ENCODE data around the gene POFUT2.

POFUT2 gene

DNA sequence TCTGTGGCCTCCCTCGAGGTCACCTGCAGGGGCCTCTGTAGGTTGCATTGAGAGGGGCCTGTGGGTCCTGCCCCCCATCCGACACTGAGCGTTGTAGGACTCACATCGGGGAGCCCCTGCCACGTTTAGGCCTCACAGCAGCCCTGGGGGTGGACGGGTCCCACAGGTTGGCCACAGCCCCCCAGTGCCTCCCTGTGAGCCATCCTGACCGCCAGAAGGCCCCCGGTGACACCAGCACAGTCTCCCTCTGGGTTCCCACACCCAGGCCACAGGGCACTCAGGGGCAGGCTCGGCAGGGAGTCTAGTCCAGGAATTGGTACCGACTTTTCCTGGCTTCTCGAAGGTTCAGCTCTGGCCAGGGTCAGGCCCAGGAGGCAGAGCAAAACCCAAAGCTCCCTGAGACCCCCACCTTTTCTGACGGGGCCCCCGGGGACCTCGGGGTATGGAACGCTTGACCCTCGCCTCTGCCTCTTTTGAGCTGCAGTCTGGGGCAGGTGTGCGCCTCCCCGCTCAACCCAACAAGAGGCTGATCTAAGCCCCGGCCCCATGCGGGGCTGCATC, 13.9 kb upstream of the POFUT2 start:
- no peak for FAIRE-seq
- no peak for DNase-seq (ENCODE audit: insufficient read length)
- TF ChIP-seq POLR2A (IDR thresholded peaks at IDR 0.05; ENCODE audit: low read depth, low read length): no peak
- TF ChIP-seq POLR2AphosphoS5 (IDR thresholded peaks at IDR 0.05; ENCODE audit: low read depth, low read length): no peak
- TF ChIP-seq TAF1 (IDR thresholded peaks at IDR 0.05; ENCODE audit: borderline replicate concordance, low read depth, low read length): no peak

DNA sequence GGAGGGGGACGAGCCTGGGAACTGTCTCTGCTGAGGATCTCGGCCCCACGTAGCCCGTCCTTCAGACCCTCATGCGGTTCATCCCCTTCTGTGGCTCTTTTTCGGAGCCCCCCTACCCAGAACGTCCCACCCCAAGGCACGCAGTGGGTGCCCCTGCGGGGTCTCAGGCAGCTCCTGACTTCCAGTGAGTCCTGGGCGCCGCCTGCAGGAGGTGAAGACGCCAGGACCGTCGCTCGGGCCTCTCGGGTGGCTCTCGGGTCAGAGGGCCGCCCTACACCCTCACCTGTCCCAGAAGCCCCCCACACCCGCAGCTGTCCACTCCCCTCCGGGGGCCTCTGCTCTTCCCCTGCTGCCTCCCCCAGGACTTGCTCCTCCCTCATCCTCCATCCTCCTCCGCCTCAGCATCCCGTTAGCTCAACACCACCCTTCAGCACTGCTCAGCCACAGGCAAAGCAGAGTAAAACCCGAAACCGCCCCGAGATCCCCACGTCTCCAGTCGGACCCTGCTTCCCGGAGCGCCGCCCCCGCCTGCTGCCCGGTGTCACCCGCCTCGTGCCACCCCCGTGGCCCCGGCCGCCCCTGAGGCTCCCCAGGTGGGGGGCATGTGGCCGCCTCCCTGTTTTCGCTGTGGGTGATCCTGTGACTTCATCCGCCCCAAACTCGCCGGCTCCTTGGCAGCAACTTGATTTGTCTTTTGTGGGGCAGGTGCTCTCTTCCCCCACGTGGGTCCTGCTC, 13.3 kb upstream of the POFUT2 start:
- no peak for FAIRE-seq
- DNase-seq (ENCODE audit: insufficient read length): no peak
- TF ChIP-seq POLR2AphosphoS5 (IDR thresholded peaks at IDR 0.05; ENCODE audit: low read depth, low read length) (no peak), TAF1 (IDR thresholded peaks at IDR 0.05; ENCODE audit: borderline replicate concordance, low read depth, low read length) (no peak), POLR2A (IDR thresholded peaks at IDR 0.05; ENCODE audit: low read depth, low read length) (no peak)

GRCh38 chr21:45299864-45300785, 12.4 kb upstream of the POFUT2 start:
- TF ChIP-seq POLR2AphosphoS5 (IDR thresholded peaks at IDR 0.05; ENCODE audit: low read depth, low read length): no peak
- TF ChIP-seq TAF1 (IDR thresholded peaks at IDR 0.05; ENCODE audit: borderline replicate concordance, low read depth, low read length): no peak
- no peak for TF ChIP-seq POLR2A (IDR thresholded peaks at IDR 0.05; ENCODE audit: low read depth, low read length)
- DNase-seq (ENCODE audit: insufficient read length) (no peak), FAIRE-seq (no peak)

DNA sequence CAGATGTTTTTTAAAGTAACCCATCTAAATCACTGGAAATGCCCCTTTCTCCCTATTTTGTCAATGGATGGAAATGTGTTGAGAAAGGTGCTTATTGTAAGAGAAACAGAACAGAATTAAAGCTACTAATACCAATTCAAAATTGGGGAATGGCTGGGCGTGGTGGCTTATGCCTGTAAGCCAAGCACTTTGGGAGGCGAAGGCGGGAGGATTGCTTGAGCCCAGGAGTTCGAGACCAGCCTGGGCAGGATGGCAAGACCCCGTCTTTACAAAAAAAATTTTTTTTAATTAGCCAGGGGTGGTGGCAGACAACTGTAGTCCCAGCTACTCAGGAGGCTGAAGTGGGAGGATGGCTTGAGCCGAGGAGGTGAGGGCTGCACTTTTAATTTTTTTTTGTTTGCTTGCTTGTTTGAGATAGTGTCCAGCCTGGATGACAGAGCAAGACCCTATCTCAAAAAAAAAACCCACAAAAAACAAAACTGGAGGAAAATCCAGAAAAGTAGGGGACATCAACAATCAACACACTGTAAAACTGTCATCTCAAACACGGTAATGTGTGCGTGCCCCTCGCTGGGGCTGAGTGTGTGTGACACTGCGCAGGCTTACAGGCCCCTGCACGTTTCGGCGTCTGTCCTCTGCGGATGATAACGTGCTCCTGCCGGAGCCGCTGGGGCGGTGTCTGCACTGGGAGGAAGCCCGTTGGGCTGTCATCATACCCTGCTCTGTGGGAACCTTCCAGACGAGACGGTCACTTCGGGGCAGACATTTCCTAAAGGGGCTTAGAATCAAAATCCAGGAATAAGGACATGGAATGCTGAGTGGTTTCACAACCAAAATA, 11.6 kb upstream of the POFUT2 start:
- TF ChIP-seq TAF1 (IDR thresholded peaks at IDR 0.05; ENCODE audit: borderline replicate concordance, low read depth, low read length) (no peak), POLR2AphosphoS5 (IDR thresholded peaks at IDR 0.05; ENCODE audit: low read depth, low read length) (no peak), POLR2A (IDR thresholded peaks at IDR 0.05; ENCODE audit: low read depth, low read length) (no peak)
- no peak for FAIRE-seq

GRCh38 chr21:45297869-45298268, 10.2 kb upstream of the POFUT2 start:
- no peak for DNase-seq (ENCODE audit: insufficient read length)
- FAIRE-seq: no peak
- TF ChIP-seq TAF1 (IDR thresholded peaks at IDR 0.05; ENCODE audit: borderline replicate concordance, low read depth, low read length) (no peak), POLR2AphosphoS5 (IDR thresholded peaks at IDR 0.05; ENCODE audit: low read depth, low read length) (no peak), POLR2A (IDR thresholded peaks at IDR 0.05; ENCODE audit: low read depth, low read length) (no peak)

More for the DNA sequence above, 11.6 kb upstream of the POFUT2 start:
- DNase-seq (ENCODE audit: insufficient read length): no peak

- FAIRE-seq (no peak), DNase-seq (ENCODE audit: insufficient read length) (no peak)
- no peak for TF ChIP-seq POLR2AphosphoS5 (IDR thresholded peaks at IDR 0.05; ENCODE audit: low read depth, low read length)
- no peak for TF ChIP-seq POLR2A (IDR thresholded peaks at IDR 0.05; ENCODE audit: low read depth, low read length)
- TF ChIP-seq TAF1 (IDR thresholded peaks at IDR 0.05; ENCODE audit: borderline replicate concordance, low read depth, low read length): no peak
Measured at GRCh38 chr21:45297329-45297728, 9.6 kb upstream of the POFUT2 start.

GRCh38 chr21:45296638-45297037, 8.9 kb upstream of the POFUT2 start:
- TF ChIP-seq POLR2A (IDR thresholded peaks at IDR 0.05; ENCODE audit: low read depth, low read length) (no peak), POLR2AphosphoS5 (IDR thresholded peaks at IDR 0.05; ENCODE audit: low read depth, low read length) (no peak)
- DNase-seq (ENCODE audit: insufficient read length): no peak
- FAIRE-seq: no peak

DNA sequence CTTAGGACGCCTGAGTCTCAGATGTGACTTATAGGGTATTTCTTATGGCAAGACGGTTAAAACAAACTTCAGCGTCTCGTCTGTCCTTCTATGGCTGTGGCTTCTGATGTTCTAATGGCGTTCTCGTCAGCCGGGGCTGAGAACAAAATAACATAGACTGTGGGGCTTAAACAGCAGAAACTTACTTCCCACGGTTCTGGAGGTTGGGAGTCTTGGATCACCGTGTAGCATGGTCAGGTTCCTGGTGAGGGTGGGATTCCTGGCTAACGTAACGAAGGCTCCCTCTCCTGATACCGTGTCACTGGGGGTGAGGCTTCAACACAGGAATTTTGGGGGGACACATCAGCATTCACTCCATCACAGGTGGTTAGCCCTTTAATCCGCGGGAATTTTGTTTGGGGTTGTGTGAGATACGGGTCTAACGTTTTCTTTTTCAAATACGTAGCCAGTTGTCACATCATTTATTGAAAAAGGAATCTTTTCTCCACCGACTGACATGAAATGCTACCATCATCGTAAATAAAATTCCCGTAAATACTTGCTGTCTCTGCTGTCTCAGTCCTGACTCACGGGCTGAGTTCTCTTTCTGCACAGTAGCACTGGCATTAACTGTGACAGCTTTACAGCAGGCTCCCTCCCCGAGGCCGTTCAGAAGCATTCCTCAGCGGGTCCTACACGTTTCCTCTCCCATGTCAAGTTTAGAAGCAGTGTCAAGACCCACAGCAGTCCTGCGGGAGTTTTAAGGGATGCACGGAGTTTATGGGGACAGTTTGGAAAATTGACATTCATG, 8.1 kb upstream of the POFUT2 start:
- TF ChIP-seq POLR2AphosphoS5 (IDR thresholded peaks at IDR 0.05; ENCODE audit: low read depth, low read length): no peak
- TF ChIP-seq POLR2A (IDR thresholded peaks at IDR 0.05; ENCODE audit: low read depth, low read length): no peak
- no peak for TF ChIP-seq TAF1 (IDR thresholded peaks at IDR 0.05; ENCODE audit: borderline replicate concordance, low read depth, low read length)
- no peak for FAIRE-seq
- no peak for DNase-seq (ENCODE audit: insufficient read length)

DNA sequence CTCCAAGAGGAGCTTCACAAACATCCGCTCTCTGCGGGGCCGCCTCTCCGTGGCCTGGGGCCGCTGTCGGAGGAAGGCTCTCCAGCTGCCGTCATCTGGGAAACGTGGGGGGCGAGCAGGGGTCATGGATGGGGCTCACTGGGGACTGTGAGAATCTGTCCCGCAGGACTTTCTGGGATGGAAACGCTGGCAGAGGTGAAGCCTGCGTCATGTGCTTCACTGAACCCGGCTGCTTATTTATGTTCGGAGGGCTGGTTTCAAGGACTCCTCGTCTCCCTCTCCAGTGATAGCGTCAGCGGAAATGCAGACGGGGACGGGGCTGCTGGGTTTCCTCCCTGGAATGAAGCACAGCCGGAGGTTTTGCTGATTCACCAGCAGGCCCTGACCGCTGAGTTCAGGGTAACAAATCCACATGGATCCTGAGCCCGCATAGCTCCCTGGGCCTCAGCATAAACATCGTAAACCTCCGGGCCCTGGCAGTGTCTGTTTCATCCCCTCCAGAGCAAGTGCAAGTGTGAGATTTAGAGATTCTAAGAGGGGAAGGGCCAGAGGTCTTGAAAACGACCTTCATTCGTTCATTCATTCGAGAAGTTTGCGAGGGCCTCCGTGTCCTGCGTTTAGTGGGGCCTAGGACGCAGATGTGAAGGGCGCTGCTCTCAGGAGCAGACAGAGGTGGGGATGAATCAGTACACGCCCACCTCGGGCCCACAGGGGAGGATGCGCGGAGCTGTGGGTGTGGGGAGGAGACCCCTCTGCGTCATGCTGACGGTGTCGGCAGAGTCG, 7.0 kb upstream of the POFUT2 start:
- FAIRE-seq (no peak), DNase-seq (ENCODE audit: insufficient read length) (no peak)
- no peak for TF ChIP-seq POLR2AphosphoS5 (IDR thresholded peaks at IDR 0.05; ENCODE audit: low read depth, low read length)
- no peak for TF ChIP-seq TAF1 (IDR thresholded peaks at IDR 0.05; ENCODE audit: borderline replicate concordance, low read depth, low read length)
- no peak for TF ChIP-seq POLR2A (IDR thresholded peaks at IDR 0.05; ENCODE audit: low read depth, low read length)
